Epithelial cell of proximal tubule (primary cell): ENCODE measurements around the gene IFT52. TPM values are rescaled to one million over a fixed set of nuclear protein-coding genes. Genes with fewer than 3 reads are reported as not detected.
"Not testable (repeated sequence)": the region's sequence is repeated elsewhere in the genome, so short reads cannot be mapped to it uniquely, and the experiment has no call there.

Experiments
- DNase-seq: peaks from one replicate; pipeline ENCODE4 v3.0.0-alpha.2; 2011; ENCODE audit warnings: low read depth
- H3K4me3 ChIP-seq: 2 replicates; pipeline ENCODE4 v1.5.1; 2011; ENCODE audit warnings: low read depth, mild to moderate bottlenecking, low read length
- CTCF ChIP-seq: conservative IDR thresholded peaks from 2 replicates; pipeline ENCODE4 v1.5.1; 2012; ENCODE audit warnings: low read depth, mild to moderate bottlenecking, low read length
- total RNA-seq: library from RNA; depleted of rRNA; stranded (reverse); fragments of >200 nt; gene quantifications from 2 replicates; pipeline ENCODE4 v1.2.3, GENCODE V29; 2015

IFT52 gene
- total RNA-seq, 1 donor from 2014 or later = 21.2 TPM

- no peak overlapping the region for H3K4me3 ChIP-seq
- DNase-seq = no peak
- no peak for TF ChIP-seq CTCF
Measured at GRCh38 chr20:43586641-43587040, 4.1 kb upstream of the IFT52 start.

GRCh38 chr20:43588526-43588925, 2.2 kb upstream of the IFT52 start:
- not testable (repeated sequence) for H3K4me3 ChIP-seq, DNase-seq

- H3K4me3 ChIP-seq = peak overlapping the region; percentile 73
- TF ChIP-seq CTCF = no peak
- DNase-seq = no peak
Measured at GRCh38 chr20:43590036-43590391, 723 bp upstream of the IFT52 start.

- DNase-seq, H3K4me3 ChIP-seq: not testable (repeated sequence)
Measured at GRCh38 chr20:43601960-43602359, 11.2 kb downstream of the IFT52 start.

- no peak overlapping the region for H3K4me3 ChIP-seq
- no peak for DNase-seq
- no peak for TF ChIP-seq CTCF
Measured at GRCh38 chr20:43603124-43603523, 12.4 kb downstream of the IFT52 start.

GRCh38 chr20:43605715-43606114, 15.0 kb downstream of the IFT52 start:
- TF ChIP-seq CTCF = no peak
- DNase-seq = no peak
- H3K4me3 ChIP-seq = no peak overlapping the region

- DNase-seq, H3K4me3 ChIP-seq: not testable (repeated sequence)
Measured at GRCh38 chr20:43607278-43607677, 16.5 kb downstream of the IFT52 start.

- no peak for TF ChIP-seq CTCF
- H3K4me3 ChIP-seq = no peak overlapping the region
- no peak for DNase-seq
Measured at GRCh38 chr20:43631598-43631997, 40.9 kb downstream of the IFT52 start.

- DNase-seq = no peak
- no peak overlapping the region for H3K4me3 ChIP-seq
- TF ChIP-seq CTCF = no peak
Measured at GRCh38 chr20:43636429-43636828, 45.7 kb downstream of the IFT52 start.
